GM18907 (cell line): Measurements from ENCODE around the gene MAP3K8.
"Not testable (repeated sequence)": the region's sequence is repeated elsewhere in the genome, so short reads cannot be mapped to it uniquely, and the experiment has no call there.

Source experiments
- ATAC-seq: cut with Tn5 transposase; IDR thresholded peaks from one replicate; pipeline ENCODE4 v1.9.1; 2021; ENCODE audit warnings: mild to moderate bottlenecking, moderate library complexity; ENCODE audit not compliant: unreplicated experiment

The MAP3K8 gene

DNA sequence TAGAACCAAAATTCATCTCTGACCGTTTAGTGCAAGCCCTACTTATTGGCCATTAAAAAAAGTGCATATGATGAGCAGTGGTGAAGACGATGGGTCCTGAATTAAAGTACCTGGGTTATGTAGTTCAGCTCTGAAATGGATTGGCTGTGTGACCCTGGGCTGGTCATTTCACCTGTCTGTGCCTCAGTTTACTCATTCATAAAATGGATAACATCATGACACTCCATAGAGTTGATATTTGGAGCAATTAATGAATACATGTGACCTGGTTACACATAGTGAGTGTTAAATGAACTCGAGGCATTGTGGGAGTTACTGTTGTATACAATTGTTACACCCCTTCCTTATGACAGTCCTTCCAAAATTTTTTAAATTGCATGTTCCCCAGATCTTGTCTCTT, 9.1 kb downstream of the MAP3K8 start:
- ATAC-seq: no peak

DNA sequence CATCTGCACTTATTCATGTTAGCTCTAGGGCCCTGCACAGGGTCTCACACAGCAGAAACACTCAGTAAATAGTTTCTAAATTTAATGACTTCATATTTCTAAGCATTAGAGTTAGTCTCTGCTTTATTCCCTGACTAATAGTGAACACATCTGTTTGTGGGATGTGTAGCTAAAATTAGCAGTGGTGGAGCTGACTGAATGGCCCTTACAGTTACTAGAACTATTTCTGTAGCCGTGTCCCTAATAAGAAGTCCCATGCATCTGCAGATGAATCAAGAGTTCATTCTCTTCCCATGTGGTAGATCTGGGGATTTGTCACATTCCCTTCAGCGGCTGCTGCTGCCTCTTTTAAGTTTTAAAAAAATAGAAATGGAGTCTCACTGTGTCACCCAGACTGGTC, 11.7 kb downstream of the MAP3K8 start:
- ATAC-seq: no peak

DNA sequence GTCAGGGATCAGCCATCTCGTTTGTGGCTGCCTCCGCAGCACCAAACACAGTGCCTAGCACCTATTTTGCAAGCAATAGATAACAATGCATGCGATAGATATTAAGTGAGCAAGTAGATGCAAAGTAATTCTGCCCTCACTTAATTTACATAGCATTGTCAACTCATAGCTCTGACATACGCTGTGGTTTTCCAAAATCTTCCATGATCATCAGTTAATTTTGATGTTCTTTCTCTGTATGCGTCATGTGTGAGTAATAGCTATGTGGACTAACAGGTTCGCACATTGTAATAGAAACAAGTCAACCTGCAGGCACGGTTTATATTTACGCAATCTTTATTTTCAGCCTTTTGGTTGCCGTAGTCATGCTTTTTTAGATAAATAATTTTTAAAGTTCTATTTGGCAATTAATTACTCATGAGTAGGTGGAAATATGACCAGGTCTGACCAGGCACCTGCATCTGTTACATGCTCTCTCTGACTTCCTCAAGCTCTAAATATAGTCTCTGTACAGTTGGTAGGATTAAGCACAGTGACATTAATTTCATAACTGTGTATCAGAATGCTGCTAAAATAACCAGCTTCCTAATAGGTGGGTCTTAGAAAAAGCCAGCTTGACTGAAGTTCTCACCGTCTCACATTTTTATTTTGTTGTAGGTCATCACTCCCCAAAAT, 13.3 kb downstream of the MAP3K8 start:
- no peak for ATAC-seq

DNA sequence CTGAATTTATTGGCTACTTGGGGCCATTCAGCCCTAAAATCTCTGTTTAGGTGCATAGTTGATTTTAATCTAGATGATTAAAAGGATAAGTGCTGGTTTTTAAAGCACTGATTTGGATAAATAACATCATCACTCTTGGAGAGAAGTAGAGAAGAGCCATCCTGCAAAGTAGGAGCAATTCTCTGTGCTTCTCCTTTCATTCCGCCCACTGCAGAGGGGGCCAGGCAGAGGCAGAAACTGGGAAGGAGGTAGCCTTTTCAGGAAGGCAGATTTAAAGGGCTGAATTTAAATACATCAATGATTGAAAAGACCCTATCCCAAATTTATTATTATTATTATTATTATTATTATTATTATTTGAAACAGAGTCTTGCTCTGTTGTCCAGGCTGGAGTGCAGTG, 14.1 kb downstream of the MAP3K8 start:
- no peak for ATAC-seq

DNA sequence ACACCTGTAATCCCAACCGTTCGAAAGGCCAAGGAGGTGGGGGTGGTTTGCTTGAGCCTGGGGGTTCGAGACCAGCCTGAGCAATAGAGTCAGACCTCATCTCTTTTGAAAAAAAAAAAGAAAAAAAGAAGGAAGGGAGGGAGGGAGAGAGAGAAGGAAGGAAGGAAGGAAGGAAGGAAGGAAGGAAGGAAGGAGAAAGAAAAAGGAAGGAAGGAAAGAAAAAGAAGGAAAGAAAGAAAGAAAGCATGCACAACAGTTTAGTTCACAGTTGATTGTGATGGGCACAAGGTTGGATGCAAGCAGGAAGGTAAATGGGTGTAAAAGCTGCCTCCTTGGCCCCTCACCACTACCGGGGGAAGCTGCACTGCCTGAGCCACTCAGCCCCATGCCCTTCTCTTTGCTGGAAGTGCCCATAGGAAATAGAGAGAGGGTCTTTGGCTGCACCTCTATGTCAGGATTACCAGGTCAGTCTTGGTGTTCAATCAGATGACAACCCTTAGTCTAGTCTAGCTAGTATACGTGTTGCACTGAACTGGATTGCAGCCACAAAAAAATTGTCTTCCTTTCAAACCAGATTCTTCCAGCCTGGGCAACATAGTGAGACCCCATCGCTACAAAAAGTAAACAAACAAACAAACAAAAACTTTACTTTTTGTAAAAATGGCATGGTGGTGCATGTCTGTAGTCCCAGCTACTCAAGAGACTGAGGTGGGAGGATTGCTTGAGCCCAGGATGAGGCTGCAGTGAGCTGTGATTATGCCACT, 20.0 kb downstream of the MAP3K8 start:
- no peak for ATAC-seq

DNA sequence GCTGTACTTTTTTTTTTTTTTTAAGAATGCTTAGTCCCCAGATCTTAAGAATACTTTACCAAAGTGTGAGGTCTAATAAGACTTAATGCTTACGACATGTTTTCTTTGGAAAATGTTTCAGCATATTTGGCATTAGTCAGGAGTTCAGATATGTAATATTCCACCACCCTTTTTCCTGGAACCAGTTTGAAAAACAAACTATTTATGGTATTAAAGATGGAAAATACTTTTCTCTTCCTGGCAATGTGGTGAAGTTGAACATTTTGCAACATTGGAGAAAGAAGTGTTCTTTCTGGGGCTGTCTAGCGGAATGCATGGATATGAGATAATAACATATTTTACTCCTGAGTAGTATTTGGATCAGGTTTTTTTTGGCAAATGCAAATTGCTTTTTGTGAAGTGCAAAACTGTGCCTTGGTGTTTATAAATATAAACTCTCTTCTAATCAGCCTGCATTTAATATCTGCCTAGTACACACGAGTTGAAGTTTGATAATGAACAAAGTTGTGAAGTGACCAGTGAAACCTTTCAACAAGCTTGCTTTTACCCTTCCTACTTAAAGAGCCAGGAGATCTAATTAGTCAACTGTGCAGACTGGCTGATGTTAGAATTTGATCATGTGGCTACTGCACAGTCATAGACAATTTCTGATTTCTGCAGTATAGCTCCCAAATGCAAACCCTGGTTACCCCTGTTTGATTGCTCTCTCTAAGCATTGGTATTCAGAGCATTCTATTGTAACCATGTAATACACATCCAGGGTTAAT, 20.9 kb downstream of the MAP3K8 start:
- peak; percentile 3 for ATAC-seq

DNA sequence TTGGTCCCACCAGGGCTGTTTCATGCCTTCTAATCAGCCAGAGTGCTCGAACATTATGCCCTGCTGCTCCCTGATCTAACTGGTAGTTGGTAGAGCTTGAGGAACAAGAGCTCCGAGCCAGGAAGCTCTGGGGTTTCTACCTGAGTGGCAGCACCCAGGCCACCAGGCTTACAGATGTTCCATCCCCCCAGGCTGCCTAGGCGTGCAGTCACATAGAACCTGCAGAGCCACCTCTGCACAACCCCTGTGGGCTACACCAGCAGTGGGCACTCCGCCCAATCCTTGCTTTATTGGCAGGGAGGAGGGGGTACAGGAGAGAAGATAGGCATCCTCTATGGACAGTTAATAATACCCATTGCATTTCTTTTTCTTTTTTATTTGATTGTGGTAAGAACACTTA, 21.8 kb downstream of the MAP3K8 start:
- ATAC-seq: peak; percentile 64

DNA sequence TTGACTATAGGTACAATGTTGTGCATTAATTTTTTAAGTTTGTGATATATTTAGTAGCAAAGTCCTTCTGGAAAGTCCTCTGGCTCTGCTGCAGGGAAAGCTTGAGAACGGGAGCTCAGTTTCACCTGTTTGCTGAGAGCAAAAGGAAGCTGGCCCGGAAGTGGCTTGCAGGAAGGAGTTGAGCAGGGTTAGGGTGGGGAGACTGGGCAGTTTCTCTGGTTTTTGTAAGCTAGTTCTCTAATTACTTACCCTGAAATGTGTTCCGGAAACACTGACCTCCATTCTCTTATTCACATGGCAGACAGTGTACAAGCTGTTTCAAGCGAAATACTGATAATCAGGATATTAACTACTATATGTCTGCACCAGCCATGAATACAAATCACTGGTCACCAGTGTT, 22.3 kb downstream of the MAP3K8 start:
- ATAC-seq: peak; percentile 77

DNA sequence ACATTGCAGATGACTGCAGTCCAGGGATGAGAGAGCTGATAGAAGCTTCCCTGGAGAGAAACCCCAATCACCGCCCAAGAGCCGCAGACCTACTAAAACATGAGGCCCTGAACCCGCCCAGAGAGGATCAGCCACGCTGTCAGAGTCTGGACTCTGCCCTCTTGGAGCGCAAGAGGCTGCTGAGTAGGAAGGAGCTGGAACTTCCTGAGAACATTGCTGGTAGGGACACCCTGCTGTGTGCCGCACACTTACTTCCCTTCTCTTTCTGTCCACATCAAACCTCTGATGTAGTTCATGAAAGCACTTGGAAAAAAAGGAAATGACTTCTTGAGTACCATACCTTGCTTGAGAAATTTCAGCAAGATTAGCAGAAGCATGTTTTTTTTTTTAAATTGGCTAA, 25.3 kb downstream of the MAP3K8 start:
- ATAC-seq: no peak

DNA sequence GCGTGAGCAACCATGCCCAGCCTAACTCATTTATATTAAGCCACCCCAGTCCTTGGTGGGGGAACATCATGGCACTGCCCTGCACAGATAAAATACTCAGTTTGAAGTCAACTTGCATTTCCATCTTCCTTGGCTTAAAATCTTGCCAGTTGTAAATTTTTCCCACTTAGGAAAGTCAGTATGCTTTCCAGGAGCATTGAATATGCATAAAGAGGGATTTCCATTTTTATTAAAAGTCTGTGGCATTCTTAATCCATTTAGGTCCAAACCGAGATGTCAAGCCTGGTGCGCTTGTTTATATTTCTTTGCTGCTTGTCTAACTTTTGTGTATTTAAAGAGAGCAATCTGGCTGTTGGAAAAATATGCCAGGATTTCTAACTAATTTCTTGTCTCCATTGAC, 26.1 kb downstream of the MAP3K8 start:
- no peak for ATAC-seq

DNA sequence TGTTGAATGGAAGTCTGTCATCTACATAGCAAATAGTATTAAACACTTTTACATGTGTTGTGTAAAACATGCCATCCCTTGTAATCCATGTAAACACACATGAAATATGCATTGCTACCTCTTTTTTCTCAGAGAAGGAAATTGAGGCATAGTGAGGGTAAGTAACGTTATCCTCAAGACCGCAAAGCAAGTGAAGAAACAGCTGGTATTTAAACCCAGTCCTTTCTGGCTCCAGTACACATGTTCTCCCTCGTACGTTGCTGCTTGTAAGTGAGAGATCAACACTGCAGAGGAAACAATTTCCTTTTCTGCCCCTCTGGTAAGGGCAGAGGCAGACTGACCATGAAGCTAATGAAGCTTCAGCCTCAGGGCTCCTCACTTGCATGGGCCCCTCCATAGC, 28.5 kb downstream of the MAP3K8 start:
- no peak for ATAC-seq

DNA sequence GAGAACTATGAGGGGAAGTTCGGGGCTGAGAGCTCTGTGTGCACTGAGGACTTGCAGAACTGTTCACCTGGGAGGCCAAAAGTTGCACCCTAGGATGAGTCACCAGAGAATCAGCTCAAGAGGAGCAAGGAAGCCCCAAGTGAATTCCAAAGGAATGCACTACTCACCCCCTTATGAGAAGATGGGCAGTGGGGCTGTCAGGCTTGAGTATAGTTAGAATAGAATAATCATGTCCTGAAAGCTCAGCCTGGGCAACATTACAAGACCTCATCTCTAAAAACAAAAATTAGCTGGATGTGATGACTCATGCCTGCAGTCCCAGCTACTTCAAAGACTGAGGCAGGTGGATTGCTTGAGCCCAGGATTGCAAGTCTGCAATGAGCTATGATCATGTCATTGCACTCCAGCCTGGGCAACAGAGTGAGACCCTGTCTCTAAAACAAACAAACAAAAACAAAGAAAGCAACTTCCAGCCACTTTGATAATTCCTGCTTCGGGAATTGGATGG, 30.0 kb downstream of the MAP3K8 start:
- ATAC-seq: no peak

DNA sequence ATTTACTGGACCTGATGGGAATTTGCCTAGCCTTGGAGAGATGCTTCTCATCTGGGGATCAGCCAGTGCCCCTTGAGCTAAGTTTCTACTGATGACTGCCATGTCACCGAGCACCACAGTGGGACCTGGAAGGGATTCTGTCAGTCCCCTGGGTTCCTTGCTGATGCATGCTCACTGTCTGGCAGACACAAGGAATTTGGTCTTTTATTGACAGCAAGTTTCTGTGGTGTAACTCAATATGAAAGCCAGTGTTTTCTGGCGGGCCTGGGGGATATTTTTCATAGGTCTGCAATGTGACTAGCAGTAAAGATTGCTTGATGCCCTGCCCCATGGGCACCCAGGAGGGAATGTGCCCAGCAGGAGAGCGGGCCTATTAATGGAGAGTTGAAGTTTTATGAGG, 30.7 kb downstream of the MAP3K8 start:
- no peak for ATAC-seq

DNA sequence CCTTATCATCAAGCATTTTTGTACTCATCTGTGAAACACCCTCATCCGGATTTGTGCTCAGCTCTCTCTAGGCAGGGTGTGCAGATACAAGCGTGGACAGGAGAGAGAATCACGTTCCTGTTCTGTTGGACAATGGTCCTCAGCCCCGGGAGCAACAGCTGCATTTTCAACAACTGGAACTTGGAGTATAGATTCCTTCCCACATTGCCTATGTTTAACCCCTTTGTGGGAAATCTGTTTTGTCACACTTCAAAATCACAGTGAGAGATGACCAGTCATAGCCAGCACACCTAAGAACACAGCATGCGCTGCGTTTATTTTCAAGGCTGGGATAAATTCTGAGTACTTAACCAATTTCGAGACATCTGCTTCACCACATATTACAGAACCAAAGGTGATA, 32.5 kb downstream of the MAP3K8 start:
- no peak for ATAC-seq

DNA sequence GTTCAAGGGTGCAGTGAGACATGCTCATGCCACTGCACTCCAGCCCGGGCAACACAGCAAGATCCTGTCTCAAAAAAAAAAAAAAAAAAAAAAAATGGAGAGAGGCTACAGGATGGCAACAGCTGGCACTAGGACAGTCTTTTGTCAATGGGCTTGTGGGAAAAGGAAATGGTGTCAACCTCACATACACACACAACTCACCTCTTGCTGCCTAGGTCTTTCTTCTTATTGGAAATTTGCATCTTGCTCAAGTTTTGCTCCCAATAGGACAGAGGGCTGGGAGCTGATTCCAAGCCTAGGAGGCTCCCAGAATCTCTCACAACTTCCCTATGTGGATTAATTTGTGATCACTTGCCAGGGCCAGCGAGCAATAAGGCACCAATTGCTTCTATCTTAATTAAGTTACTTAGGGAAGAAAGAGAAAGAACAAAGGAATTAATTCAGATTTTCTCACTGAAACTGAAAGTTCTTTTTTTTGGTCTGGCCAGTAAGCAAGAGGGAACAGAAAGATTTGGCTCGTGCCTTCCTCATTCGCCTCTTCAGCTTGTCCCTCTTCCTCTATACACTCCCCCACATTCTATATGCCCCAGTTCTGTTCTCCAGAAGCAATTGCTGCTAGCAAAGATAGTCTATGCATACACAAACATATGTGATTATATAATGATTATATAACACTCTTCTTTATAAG, 33.8 kb downstream of the MAP3K8 start:
- ATAC-seq: no peak

DNA sequence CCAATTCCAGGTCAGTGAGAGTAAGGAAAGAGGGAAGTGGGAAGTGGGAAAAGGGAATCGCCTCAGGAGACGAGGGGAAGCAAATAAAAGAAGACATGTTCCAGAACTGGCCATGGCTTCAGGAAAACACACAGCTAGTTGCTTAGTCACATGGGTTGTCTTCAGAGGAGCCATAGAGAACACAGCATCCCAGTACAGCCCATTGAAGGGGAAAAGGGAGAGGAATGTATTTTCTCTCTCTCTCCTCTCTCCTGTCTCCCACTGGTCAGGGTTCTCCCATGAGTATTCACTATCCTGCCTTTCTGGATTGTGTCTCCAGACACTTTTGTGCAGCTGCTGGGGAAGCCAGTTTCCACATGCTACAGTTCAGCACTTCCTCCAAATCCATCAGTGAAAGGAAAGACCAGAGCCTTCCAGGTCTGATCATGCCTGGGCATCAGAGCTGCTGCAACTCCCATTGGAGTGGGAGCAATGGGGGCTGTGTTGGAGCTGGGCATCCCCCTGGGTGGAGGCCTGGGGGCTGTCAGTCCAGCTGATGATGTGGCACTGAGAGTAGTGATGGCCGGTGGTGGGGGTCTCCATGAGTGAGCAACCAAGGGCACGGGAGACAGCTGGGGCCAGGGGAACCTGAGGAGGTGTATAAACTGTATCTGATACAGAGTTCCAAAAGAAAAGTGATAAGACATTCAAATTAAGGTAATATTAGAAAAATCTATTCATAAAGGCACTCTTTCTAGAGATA, 38.6 kb downstream of the MAP3K8 start:
- no peak for ATAC-seq

DNA sequence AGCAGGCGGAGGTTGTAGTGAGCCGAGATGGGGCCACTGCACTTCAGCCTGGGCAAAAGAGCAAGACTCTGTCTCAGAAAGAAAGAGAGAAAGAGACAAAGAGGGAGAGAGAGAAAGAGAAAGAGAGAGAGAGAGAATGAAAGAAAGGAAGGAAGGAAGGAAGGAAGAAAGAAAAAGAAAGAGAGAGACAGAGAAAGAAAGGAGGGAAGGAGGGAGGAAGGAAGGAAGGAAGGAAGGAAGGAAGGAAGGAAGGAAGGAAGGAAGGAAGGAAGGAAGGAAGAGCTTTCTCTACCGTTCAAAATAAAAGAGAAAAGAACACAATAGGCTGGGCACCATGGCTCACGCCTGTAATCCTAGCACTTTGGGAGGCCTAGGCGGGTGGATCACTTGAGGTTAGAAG, 41.5 kb downstream of the MAP3K8 start:
- not testable (repeated sequence) for ATAC-seq

DNA sequence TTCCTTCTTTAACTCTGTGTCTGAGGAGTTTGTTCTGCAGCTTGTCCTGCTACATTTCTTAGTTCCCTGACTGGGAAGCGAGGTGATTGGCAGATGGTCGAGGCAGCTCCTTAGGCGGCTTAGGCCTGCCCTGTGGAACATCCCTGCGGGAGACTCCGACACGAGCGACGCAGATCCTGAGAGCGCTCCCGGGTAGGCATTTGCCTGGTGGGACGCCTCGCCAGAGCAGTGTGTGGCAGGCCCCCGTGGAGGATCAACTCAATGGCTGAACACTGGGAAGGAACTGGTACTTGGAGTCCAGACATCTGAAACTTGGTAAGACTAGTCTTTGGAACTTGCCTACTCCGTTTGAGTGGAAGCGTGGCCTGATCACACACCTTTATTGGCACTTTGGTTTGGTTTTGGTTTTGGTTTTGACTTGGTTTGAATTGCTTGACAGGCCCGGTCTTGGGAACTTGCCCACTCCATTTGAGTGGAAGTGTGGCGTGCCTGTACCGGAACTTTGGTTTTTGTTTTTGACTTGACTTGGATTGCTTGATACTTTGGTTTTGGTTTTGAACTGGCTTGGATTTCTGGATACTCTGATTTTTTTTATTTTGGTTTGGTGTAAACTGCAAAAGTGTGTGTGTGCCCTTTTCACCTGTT, 42.6 kb downstream of the MAP3K8 start:
- ATAC-seq: no peak

DNA sequence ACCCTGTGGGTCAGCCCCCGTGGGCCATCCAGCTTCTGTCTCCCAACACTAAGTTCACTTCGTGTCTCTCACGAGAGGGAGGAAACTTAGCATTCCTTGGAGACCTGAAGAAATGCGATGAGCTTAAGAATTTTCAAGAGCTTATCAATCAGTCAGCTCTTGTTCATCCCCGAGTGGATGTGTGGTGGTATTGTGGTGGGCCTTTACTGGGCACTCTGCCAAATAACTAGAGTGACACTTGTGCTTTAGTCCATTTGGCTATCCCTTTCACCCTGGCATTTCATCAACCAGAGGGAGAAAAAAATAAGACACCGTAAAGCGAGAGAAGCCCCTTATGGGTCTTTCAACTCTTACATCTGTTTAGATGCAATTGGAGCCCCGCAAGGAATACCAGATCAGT, 45.5 kb downstream of the MAP3K8 start:
- ATAC-seq: not testable (repeated sequence)

DNA sequence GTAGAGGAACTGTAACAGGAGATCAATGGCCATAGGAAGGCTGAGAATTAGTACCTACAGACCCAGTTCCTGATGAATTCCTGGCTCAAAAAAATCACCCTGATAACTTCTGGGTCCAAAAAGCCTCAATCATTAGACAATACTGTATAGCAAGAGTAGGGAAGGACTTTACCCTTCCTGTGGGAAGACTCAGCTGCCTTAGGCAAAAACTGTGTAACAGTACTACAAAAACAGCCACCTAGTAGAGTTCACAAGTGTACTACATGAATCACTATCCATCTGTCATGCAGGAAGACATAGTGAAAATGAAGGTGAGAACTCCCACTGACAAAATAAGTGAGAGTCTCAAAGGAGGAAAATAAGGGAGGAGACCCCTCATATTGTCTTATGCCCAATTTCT, 47.6 kb downstream of the MAP3K8 start:
- no peak for ATAC-seq
